NCI-H2107 treated with DMSO at 0.1 percent for 48 hours (cell line): Measurements from ENCODE around the gene CCNL2.
A peak's percentile ranks its signal among the peaks of the same experiment; 100 is the strongest.

Experiments used
- DNase-seq: peaks from one replicate; lab custom pipeline; 2025; ENCODE audit not compliant: unreplicated experiment; lab: John Stamatoyannopoulos, UW

Gene CCNL2

GRCh38 chr1:1356796-1357401 is 42.2 kb downstream of the CCNL2 start:
- DNase-seq: no peak

- DNase-seq: no peak
Observed at GRCh38 chr1:1356166-1356795, 42.9 kb downstream of the CCNL2 start.

GRCh38 chr1:1355416-1355815 is 43.7 kb downstream of the CCNL2 start:
- no peak for DNase-seq

- DNase-seq: no peak
Observed at GRCh38 chr1:1354271-1355247, 44.6 kb downstream of the CCNL2 start.

- DNase-seq: no peak
Observed at GRCh38 chr1:1353389-1354151, 45.6 kb downstream of the CCNL2 start.

GRCh38 chr1:1352786-1353388 is 46.2 kb downstream of the CCNL2 start:
- DNase-seq: peak; percentile 5

GRCh38 chr1:1351511-1352427 is 47.4 kb downstream of the CCNL2 start:
- DNase-seq: no peak

- no peak for DNase-seq
Observed at GRCh38 chr1:1349256-1350012, 49.7 kb downstream of the CCNL2 start, which contains the start of gene DVL1. DVL1 (minus strand) TSS chr1:1349418; CDS start chr1:1349065, 353 bp downstream.

GRCh38 chr1:1348420-1349255 is 50.5 kb downstream of the CCNL2 start:
- no peak for DNase-seq

- DNase-seq: no peak
Observed at GRCh38 chr1:1347663-1348419, 51.3 kb downstream of the CCNL2 start.

GRCh38 chr1:1347026-1347595 is 52.0 kb downstream of the CCNL2 start:
- no peak for DNase-seq

- DNase-seq: no peak
Observed at GRCh38 chr1:1346501-1346890, 52.6 kb downstream of the CCNL2 start.

- DNase-seq: no peak
Observed at GRCh38 chr1:1345860-1346500, 53.2 kb downstream of the CCNL2 start.

GRCh38 chr1:1345384-1345783 is 53.8 kb downstream of the CCNL2 start:
- no peak for DNase-seq

- DNase-seq: no peak
Observed at GRCh38 chr1:1344655-1345361, 54.3 kb downstream of the CCNL2 start.
